H1 (cell line): Measurements from ENCODE around the gene CLDN14. TPM values are rescaled to one million over a fixed set of nuclear protein-coding genes. Genes with fewer than 3 reads are reported as not detected.

Experiments
- CTCF ChIA-PET: fragments of 300-600 bp; sonication (Branson Sonifier 250); formaldehyde crosslinking; loops from one replicate; lab custom pipeline; 2021; ENCODE audit not compliant: partially characterized antibody; lab: Charles Lee
- POLR2A ChIA-PET: fragments of 300-600 bp; sonication (Branson Sonifier 250); formaldehyde crosslinking; loops from one replicate; lab custom pipeline; 2021; ENCODE audit warnings: inconsistent platforms; ENCODE audit not compliant: partially characterized antibody; lab: Charles Lee
- DNase-seq, 2 experiments: peaks; one replicate each; pipeline versions ENCODE4 v3.0.0 to v3.0.0-alpha.2; 2010 to 2022; ENCODE audit warnings: low spot score in 2 of 2, low read depth in 1 of 2, mixed read lengths in 1 of 2
- FAIRE-seq: peaks from 2 replicates; lab custom pipeline; 2011; peaks lifted over from hg19 to GRCh38; lab: Jason Lieb, UNC
- H2AFZ ChIP-seq: 2 replicates; pipeline ENCODE4 v1.8.1; 2012; ENCODE audit warnings: low read length, inconsistent platforms
- H2AK5ac ChIP-seq: 2 replicates; pipeline ENCODE4 v1.6.1; 2013; ENCODE audit warnings: low read depth, low read length
- H2BK120ac ChIP-seq: replicated peaks from 2 replicates; pipeline ENCODE3; 2013; ENCODE audit warnings: low read depth, low read length, inconsistent platforms
- H2BK12ac ChIP-seq: 2 replicates; pipeline ENCODE4 v1.6.1; 2013; ENCODE audit warnings: low read depth, low read length
- H2BK15ac ChIP-seq: 2 replicates; pipeline ENCODE4 v1.6.1; 2013; ENCODE audit warnings: low read length
- H2BK20ac ChIP-seq: 2 replicates; pipeline ENCODE4 v1.6.1; 2013; ENCODE audit warnings: low read length
- H2BK5ac ChIP-seq: 2 replicates; pipeline ENCODE4 v1.6.1; 2013; ENCODE audit warnings: low read depth, low read length
- H3K14ac ChIP-seq: 2 replicates; pipeline ENCODE4 v1.6.1; 2013; ENCODE audit warnings: inconsistent platforms; ENCODE audit not compliant: insufficient read length
- H3K18ac ChIP-seq: 2 replicates; pipeline ENCODE4 v1.6.1; 2013; ENCODE audit warnings: low read length; ENCODE audit errors: extremely low read depth
- H3K23ac ChIP-seq: 2 replicates; pipeline ENCODE4 v1.6.1; 2013; ENCODE audit warnings: inconsistent platforms; ENCODE audit not compliant: insufficient read length
- H3K23me2 ChIP-seq: 2 replicates; pipeline ENCODE4 v1.6.1; 2013; ENCODE audit warnings: low read depth, low read length
- H3K27ac ChIP-seq: 2 replicates; pipeline ENCODE4 v1.6.1; 2011; ENCODE audit warnings: low read depth, low read length, inconsistent platforms
- H3K27me3 ChIP-seq, 4 experiments: replicated peaks in 1 of 4; 1 replicate in 1 of 4; 2 replicates in 3 of 4; pipeline versions ENCODE4 v1.6.1 to v1.8.1; 2011 to 2013; ENCODE audit warnings: low read length in 3 of 4, mild to moderate bottlenecking in 3 of 4, inconsistent platforms in 2 of 4, mixed read lengths in 2 of 4, moderate library complexity in 1 of 4; ENCODE audit not compliant: control insufficient read depth in 3 of 4, insufficient read depth in 3 of 4; ENCODE audit errors: extremely low read depth in 1 of 4
- H3K36me3 ChIP-seq, 4 experiments: 2 replicates each; pipeline versions ENCODE4 v1.6.1 to v1.8.1; 2011 to 2013; ENCODE audit warnings: mild to moderate bottlenecking in 4 of 4, low read length in 3 of 4, moderate library complexity in 2 of 4, control low read depth in 1 of 4, inconsistent platforms in 1 of 4; ENCODE audit not compliant: insufficient read depth in 4 of 4, control insufficient read depth in 2 of 4
- H3K4ac ChIP-seq: replicated peaks from 2 replicates; pipeline ENCODE3; 2013; ENCODE audit warnings: low read length, low read depth, mixed read lengths, inconsistent platforms; ENCODE audit not compliant: insufficient read length
- H3K4me1 ChIP-seq, 4 experiments: replicated peaks in 1 of 4; 1 replicate in 1 of 4; 2 replicates in 3 of 4; pipeline versions ENCODE4 v1.6.1 to v1.8.1; 2011 to 2013; ENCODE audit warnings: low read length in 3 of 4, inconsistent platforms in 2 of 4, mixed read lengths in 1 of 4; ENCODE audit not compliant: insufficient read depth in 4 of 4, control insufficient read depth in 3 of 4
- H3K4me2 ChIP-seq, 2 experiments: 2 replicates each; pipeline versions ENCODE4 v1.6.1 to v1.8.1; 2011 to 2013; ENCODE audit warnings: low read depth in 2 of 2, low read length in 2 of 2, control low read depth in 1 of 2, inconsistent platforms in 1 of 2, mild to moderate bottlenecking in 1 of 2; ENCODE audit not compliant: insufficient read depth in 1 of 2
- H3K4me3 ChIP-seq, 4 experiments: fragments of 200-600, 300-600 bp in 1 of 4; sonication (generic), shearing (Covaris generic), sonication (Bioruptor Twin) in 1 of 4; 2 replicates each; pipeline versions ENCODE4 v1.5.1 to v1.8.1; 2011 to 2016; ENCODE audit warnings: low read length in 4 of 4, low read depth in 3 of 4, control low read depth in 2 of 4, inconsistent platforms in 2 of 4, mild to moderate bottlenecking in 2 of 4, mixed read lengths in 1 of 4, moderate library complexity in 1 of 4; ENCODE audit not compliant: insufficient read depth in 2 of 4; ENCODE audit errors: extremely low read depth in 1 of 4
- H3K56ac ChIP-seq: replicated peaks from 2 replicates; pipeline ENCODE3; 2013; ENCODE audit warnings: low read depth, mild to moderate bottlenecking, mixed read lengths, low read length, inconsistent platforms; ENCODE audit not compliant: insufficient read length
- H3K79me1 ChIP-seq: 2 replicates; pipeline ENCODE4 v1.6.1; 2013; ENCODE audit warnings: low read depth, low read length, control low read depth
- H3K79me2 ChIP-seq, 2 experiments: 2 replicates each; pipeline versions ENCODE4 v1.6.1 to v1.8.1; 2012 to 2013; ENCODE audit warnings: low read length in 2 of 2, mild to moderate bottlenecking in 2 of 2, inconsistent platforms in 1 of 2; ENCODE audit not compliant: insufficient read depth in 2 of 2, control insufficient read depth in 1 of 2
- H3K9ac ChIP-seq, 4 experiments: replicated peaks in 1 of 4; 1 replicate in 1 of 4; 2 replicates in 3 of 4; pipeline versions ENCODE4 v1.6.1 to v1.8.1; 2011 to 2013; ENCODE audit warnings: low read depth in 3 of 4, low read length in 3 of 4, control low read depth in 2 of 4, mild to moderate bottlenecking in 2 of 4, moderate library complexity in 2 of 4, inconsistent platforms in 1 of 4; ENCODE audit errors: extremely low read depth in 1 of 4
- H3K9me3 ChIP-seq, 2 experiments: 2 replicates each; pipeline versions ENCODE4 v1.6.1 to v1.8.1; 2012 to 2013; ENCODE audit warnings: mild to moderate bottlenecking in 2 of 2, moderate library complexity in 2 of 2, control low read depth in 1 of 2, inconsistent platforms in 1 of 2, low read depth in 1 of 2, low read length in 1 of 2, mixed read lengths in 1 of 2; ENCODE audit not compliant: insufficient read depth in 2 of 2
- H4K20me1 ChIP-seq, 2 experiments: replicated peaks in 1 of 2; 2 replicates each; pipeline versions ENCODE3 to v1.8.1; 2011 to 2013; ENCODE audit warnings: inconsistent platforms in 2 of 2, low read length in 2 of 2, mild to moderate bottlenecking in 1 of 2; ENCODE audit not compliant: insufficient read depth in 2 of 2, control insufficient read depth in 1 of 2
- H4K5ac ChIP-seq: 2 replicates; pipeline ENCODE4 v1.6.1; 2013; ENCODE audit warnings: low read length, low read depth, mixed read lengths, inconsistent platforms; ENCODE audit not compliant: insufficient read length
- H4K8ac ChIP-seq: 2 replicates; pipeline ENCODE4 v1.8.0; 2013; ENCODE audit warnings: mild to moderate bottlenecking, moderate library complexity, low read length, inconsistent platforms; ENCODE audit not compliant: insufficient read depth; ENCODE audit errors: extremely low read depth
- H4K91ac ChIP-seq: replicated peaks from 2 replicates; pipeline ENCODE3; 2013; ENCODE audit warnings: low read length, mixed read lengths, inconsistent platforms; ENCODE audit not compliant: insufficient read length
- ASH2L ChIP-seq: fragments of 200-600, 300-600 bp; sonication (generic); IDR thresholded peaks from one replicate; pipeline ENCODE4 v1.7.1; 2017; ENCODE audit warnings: low read length
- E2F6 ChIP-seq: IDR thresholded peaks from 2 replicates; pipeline ENCODE4 v1.6.1; 2012; ENCODE audit warnings: inconsistent platforms
- EGR1 ChIP-seq: IDR thresholded peaks from 2 replicates; pipeline ENCODE4 v1.6.1; 2011; ENCODE audit warnings: low read depth, low read length, borderline replicate concordance
- GABPA ChIP-seq: IDR thresholded peaks from 2 replicates; pipeline ENCODE4 v1.6.1; 2011; ENCODE audit warnings: mild to moderate bottlenecking, low read length, moderate library complexity, borderline replicate concordance; ENCODE audit not compliant: insufficient read depth
- KDM5A ChIP-seq: fragments of 200-600 bp; IDR thresholded peaks from 2 replicates; pipeline ENCODE4 v1.7.1; 2012; ENCODE audit warnings: mild to moderate bottlenecking, low read length, inconsistent platforms, mixed read lengths
- SP1 ChIP-seq: IDR thresholded peaks from 2 replicates; pipeline ENCODE4 v1.6.1; 2011; ENCODE audit warnings: low read depth, low read length
- SRF ChIP-seq: IDR thresholded peaks from 2 replicates; pipeline ENCODE4 v1.6.1; 2011; ENCODE audit warnings: mild to moderate bottlenecking, low read depth, low read length, moderate library complexity
- TBP ChIP-seq: IDR thresholded peaks from 2 replicates; pipeline ENCODE4 v1.6.1; 2011; ENCODE audit warnings: low read depth, low read length, improper control_type of control experiment
- WGBS, 2 experiments: shearing (Covaris generic) in 1 of 2; methylation state at CpG; one replicate each; pipeline versions ENCODE4 v1.1.6 to v1.1.7; 2013 to 2015; ENCODE audit warnings: low lambda C conversion rate in 2 of 2, mixed read lengths in 2 of 2, inconsistent platforms in 1 of 2, low coverage in 1 of 2, missing lambda C conversion rate in 1 of 2; ENCODE audit not compliant: insufficient replicate concordance in 2 of 2, insufficient coverage in 1 of 2, insufficient read length in 1 of 2; ENCODE audit errors: extremely low coverage in 1 of 2, missing lambda C conversion rate in 1 of 2; 5-methylcytosine and 5-hydroxymethylcytosine counted together
- polyA plus RNA-seq, 7 experiments: library from polyadenylated mRNA; depleted of rRNA in 3 of 7; stranded (reverse) in 5 of 7; unstranded in 2 of 7; fragments of >200 nt in 5 of 7; fragments of 200-250 nt in 2 of 7; gene quantifications; 1 replicate in 5 of 7; 2 replicates in 1 of 7; 4 replicates in 1 of 7; pipeline versions ENCODE4 v1.2.1 to v1.2.3, GENCODE V29; 2011 to 2013; ENCODE audit warnings: missing spikeins in 2 of 7, mixed read lengths in 2 of 7
- total RNA-seq: library from RNA; stranded (reverse); fragmentation: NEBNext Ultra II Directional; extraction: Animal tissue kit (Norgen Biotek cat#: 25700); gene quantifications from 2 replicates; pipeline ENCODE4 v1.2.1, GENCODE V29; 2021
- TF ChIP-seq, protein P1 (sequence below): IDR thresholded peaks from 2 replicates; pipeline ENCODE4 v1.6.1; 2011; ENCODE audit warnings: low read length, improper control_type of control experiment
- TF ChIP-seq, protein P2 (sequence below): IDR thresholded peaks from 2 replicates; pipeline ENCODE4 v1.6.1; 2011; ENCODE audit warnings: low read depth, mild to moderate bottlenecking, low read length; ENCODE audit not compliant: insufficient read depth

CLDN14 gene
- total and polyA plus RNA-seq, 2 of the 8 experiments (the other 6 are each of a cell fraction or from before 2014, with no cell fraction given), result 0.08 TPM; not detected in 1

DNA sequence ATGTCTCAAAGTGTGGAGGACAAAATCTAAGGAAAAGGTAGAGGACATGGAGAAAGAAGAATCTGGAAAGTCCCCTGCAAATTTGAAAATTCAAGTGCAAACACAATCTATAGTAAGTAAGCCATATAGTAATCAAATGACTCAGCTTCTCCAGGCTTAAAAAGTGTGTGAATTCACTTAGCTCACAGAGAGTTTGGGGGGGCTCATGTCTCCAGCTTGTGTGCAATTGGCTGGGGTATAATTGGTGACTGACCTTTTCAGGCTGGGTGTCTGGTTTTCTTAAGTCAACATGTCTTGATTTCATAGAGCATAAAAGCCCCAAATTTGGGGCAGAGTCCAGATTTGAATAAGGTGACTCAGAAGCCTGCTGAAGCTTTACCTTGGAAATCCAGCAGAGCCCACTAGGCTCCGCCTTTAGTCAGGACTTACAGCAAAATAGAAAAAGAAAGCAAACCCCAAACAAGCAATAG is 8.6 kb downstream of the CLDN14 start:
- no peak overlapping the region for H2BK12ac ChIP-seq
- no peak overlapping the region for H3K9ac ChIP-seq
- CTCF ChIA-PET, result interaction anchor here (1.2 kb wide), 1 partner anchor 49 kb away, joined by 4 read pairs; no protein-coding TSS in a partner anchor
- H3K18ac ChIP-seq, result no peak overlapping the region; the same call in 1 of the 2 replicates
- no peaks in the 10 kb centered on the region for H3K79me2 ChIP-seq
- H2BK20ac ChIP-seq, result 0 out of 2 replicates have a peak overlapping the region, but pooled peaks have one; percentile 23
- DNase-seq (no peak), FAIRE-seq (no peak)
- POLR2A ChIA-PET, result interaction anchor here (1.0 kb wide), 1 partner anchor 17 kb away, joined by 3 read pairs; no protein-coding TSS in a partner anchor
- H2BK5ac ChIP-seq, result no peak overlapping the region
- H3K27me3 ChIP-seq, result no peaks in the 10 kb centered on the region
- no peak overlapping the region for H2BK120ac ChIP-seq
- H3K4me3 ChIP-seq, result no peak overlapping the region
- no peak overlapping the region for H4K5ac ChIP-seq
- no peaks in the 10 kb centered on the region for H3K79me1 ChIP-seq
- H3K4me2 ChIP-seq, result no peak overlapping the region
- H3K14ac ChIP-seq, result no peak overlapping the region
- H3K9me3 ChIP-seq, result no peaks in the 10 kb centered on the region
- no peak overlapping the region for H2AFZ ChIP-seq
- WGBS, 2 experiments, result 91% methylated on average over 1 of the region's 1 CpG; no CpG with 5 or more reads in 1 of the 2 experiments
- H3K36me3 ChIP-seq, result no peaks in the 10 kb centered on the region
- H4K20me1 ChIP-seq, result no peaks in the 10 kb centered on the region
- H3K4ac ChIP-seq, result no peak overlapping the region
- no peaks in the 10 kb centered on the region for H3K23me2 ChIP-seq
- H3K4me1 ChIP-seq, result peaks cover 0 to 3% (median 0%) of the 10 kb centered on the region in 4 experiments; a peak in 2 of 7 replicates
- no peak overlapping the region for H4K91ac ChIP-seq
- H3K23ac ChIP-seq, result no peak overlapping the region
- no peak overlapping the region for H4K8ac ChIP-seq
- H3K56ac ChIP-seq, result no peak overlapping the region
- no peak overlapping the region for H2BK15ac ChIP-seq
- no peak overlapping the region for H3K27ac ChIP-seq
- H2AK5ac ChIP-seq, result no peak overlapping the region
- TF ChIP-seq GABPA (no peak), EGR1 (no peak), ASH2L (no peak), SP1 (no peak), SRF (no peak), E2F6 (no peak), TBP (no peak), KDM5A (no peak)
- TF ChIP-seq, protein P1, sequence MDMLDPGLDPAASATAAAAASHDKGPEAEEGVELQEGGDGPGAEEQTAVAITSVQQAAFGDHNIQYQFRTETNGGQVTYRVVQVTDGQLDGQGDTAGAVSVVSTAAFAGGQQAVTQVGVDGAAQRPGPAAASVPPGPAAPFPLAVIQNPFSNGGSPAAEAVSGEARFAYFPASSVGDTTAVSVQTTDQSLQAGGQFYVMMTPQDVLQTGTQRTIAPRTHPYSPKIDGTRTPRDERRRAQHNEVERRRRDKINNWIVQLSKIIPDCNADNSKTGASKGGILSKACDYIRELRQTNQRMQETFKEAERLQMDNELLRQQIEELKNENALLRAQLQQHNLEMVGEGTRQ, result no peak
- TF ChIP-seq, protein P2, sequence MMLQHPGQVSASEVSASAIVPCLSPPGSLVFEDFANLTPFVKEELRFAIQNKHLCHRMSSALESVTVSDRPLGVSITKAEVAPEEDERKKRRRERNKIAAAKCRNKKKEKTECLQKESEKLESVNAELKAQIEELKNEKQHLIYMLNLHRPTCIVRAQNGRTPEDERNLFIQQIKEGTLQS, result no peak
